NCI-H1092 treated with DMSO at 0.1 percent for 48 hours (cell line): ENCODE results near the gene OR52D1.

Source experiments
- DNase-seq: peaks from one replicate; lab custom pipeline; 2025; lab: John Stamatoyannopoulos, UW

The OR52D1 gene

DNA sequence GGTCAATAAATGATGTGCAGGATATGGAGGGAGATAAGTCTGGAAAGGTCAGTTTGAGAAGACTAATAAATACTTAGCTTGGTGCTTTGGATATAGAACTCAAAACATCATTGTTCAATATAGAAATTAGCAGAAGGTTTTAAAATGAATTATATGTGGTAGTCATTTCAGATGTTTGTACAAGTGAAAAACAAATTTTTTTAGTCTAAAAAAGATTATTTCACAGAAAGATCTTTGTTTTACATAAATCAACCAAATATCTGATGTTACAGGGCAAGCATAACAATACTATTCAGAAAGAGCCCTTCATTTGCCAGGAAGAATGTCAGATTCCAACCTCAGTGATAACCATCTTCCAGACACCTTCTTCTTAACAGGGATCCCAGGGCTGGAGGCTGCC, at the start of gene OR52D1:
Gene OR52D1, plus strand, starts transcription at position 301 of the 400 bp plus-strand sequence. Its CDS starts 22 bp downstream, at position 323.
- DNase-seq, result no peak

- no peak for DNase-seq
Observed at GRCh38 chr11:5441414-5441813, 47.1 kb upstream of the OR52D1 start, which contains the start of gene OR51I1. Gene OR51I1, minus strand, starts transcription at chr11:5441514. Its CDS starts 0 bp downstream, at chr11:5441514.

DNA sequence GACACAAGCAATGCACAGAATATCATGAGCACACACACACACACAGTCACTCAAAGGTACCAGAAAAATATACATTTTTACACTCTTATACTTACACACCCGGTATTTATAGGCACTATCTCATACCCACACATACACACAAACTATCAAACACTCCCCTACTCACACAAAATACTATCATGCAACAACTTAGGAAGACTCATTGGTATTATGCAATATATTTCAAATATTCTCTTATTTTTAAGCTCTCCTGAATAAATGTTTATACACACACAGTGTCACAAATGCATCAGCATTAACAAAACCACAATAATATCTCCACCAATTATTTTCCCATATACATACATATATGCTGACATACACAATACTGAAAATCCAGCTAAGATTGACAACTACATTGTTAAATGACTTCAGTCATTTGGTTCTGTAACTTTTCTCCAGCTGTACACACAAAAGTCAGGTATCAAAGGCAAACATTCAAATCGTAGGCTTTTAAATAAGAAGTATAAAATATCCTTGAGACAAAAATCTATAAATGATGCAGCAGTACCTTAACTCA, 44.6 kb upstream of the OR52D1 start:
- DNase-seq, result no peak

GRCh38 chr11:5449023-5449422, 39.5 kb upstream of the OR52D1 start, which contains the start of gene OR51I2:
Gene OR51I2, plus strand, starts transcription at chr11:5449323. Its CDS starts 4,166 bp downstream, at chr11:5453489.
- DNase-seq, result no peak

- DNase-seq, result no peak
Observed at GRCh38 chr11:5449432-5449831, 39.1 kb upstream of the OR52D1 start.

GRCh38 chr11:5460983-5461621, 27.4 kb upstream of the OR52D1 start:
- no peak for DNase-seq

DNA sequence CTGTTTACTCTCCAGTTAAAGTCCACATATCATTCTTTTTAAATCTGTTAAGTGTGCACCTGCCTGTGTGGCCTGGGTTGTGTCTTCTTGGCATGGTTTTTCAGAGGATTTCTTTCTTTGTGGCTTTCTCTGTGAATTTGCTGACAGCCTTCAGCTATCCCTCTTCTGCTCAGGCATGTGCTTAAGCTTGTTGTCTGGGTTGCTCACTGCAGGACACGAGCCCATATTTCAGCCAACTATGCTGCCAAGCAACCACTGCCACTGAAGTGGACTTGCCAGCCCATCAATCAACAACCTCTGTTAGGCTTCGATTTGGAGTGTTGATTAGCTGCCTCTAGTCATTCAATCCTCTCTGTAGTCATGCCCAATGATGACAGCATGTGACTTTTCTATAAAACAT, 21.0 kb upstream of the OR52D1 start:
- no peak for DNase-seq

DNA sequence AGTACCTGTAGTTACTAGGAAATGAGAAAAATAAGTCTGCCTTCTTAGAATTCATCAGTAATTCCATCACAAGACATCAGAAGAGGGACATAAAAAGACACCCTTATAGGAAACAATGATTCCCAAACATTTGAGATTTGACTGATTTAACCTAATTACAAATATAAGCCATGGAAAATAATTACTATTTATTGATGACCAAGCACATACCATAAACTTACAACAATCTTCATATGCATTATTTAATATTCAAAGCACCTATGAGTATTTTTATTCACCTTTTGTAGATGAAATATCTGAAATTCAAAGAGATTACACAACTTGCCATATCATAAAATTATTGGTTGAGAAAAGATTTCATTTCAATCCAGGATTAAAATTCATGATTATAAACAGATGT, 14.6 kb upstream of the OR52D1 start:
- no peak for DNase-seq

GRCh38 chr11:5476186-5476819, 12.2 kb upstream of the OR52D1 start:
- DNase-seq, result no peak

DNA sequence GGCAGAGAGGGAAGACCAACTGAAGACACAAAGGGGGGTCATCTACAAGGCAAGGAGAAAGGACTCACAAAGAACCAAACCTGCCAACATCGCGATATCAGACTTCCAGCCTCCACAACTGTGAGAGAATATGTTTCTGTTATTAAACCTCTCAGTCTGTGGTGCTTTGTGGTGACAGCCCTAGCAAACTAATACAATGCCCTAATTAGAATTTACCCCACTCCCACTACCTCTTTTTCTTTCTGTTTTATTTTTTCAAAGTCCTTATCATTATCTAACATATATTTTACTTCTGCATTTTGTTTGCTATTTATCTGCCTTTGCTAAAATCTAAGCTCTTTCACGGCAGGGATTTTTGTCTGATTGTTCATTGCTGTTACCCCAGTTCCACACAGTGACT, 2.5 kb upstream of the OR52D1 start:
- DNase-seq, result no peak

GRCh38 chr11:5486421-5486820, 2.1 kb upstream of the OR52D1 start:
- DNase-seq, result no peak

GRCh38 chr11:5488798-5489399, 414 bp downstream of the OR52D1 start:
- DNase-seq, result no peak

DNA sequence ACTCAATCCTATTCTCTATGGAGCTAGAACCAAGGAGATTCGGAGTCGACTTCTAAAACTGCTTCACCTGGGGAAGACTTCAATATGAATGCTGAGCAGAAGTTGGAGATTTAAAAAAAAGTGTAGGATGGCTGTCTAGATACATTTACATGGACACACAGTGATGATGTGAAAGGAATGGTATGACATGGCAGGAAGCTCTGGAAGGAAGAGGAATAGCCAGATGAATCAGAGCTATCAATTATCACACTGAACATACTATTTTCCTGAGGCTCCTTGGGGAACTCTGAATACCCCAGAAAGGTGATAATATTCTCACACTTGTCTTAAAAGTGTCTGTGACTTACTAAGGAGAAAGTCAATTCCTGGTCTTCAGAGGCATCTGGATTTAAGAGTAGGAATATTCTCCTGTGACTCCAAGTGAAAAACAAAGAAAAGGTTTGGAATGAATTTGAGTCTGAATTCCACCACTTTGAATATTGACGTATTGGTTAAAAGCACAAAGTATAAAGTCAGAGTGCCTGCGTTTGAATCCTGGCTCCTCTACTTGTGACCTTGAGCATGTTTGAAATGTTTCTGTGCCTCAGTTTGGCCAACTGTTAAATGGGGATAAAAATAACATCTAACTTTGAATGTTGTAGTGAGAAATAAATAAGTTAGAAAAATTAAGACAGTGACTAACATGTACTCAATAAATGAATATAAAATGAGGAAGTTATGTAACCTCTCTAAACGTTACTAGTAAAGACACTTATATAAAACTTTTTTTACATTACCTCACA, 1.3 kb downstream of the OR52D1 start:
- no peak for DNase-seq

GRCh38 chr11:5499671-5500070, 11.2 kb downstream of the OR52D1 start:
- no peak for DNase-seq

- no peak for DNase-seq
Observed at GRCh38 chr11:5500393-5500801, 11.9 kb downstream of the OR52D1 start.

GRCh38 chr11:5504403-5504921, 16.0 kb downstream of the OR52D1 start:
- no peak for DNase-seq

DNA sequence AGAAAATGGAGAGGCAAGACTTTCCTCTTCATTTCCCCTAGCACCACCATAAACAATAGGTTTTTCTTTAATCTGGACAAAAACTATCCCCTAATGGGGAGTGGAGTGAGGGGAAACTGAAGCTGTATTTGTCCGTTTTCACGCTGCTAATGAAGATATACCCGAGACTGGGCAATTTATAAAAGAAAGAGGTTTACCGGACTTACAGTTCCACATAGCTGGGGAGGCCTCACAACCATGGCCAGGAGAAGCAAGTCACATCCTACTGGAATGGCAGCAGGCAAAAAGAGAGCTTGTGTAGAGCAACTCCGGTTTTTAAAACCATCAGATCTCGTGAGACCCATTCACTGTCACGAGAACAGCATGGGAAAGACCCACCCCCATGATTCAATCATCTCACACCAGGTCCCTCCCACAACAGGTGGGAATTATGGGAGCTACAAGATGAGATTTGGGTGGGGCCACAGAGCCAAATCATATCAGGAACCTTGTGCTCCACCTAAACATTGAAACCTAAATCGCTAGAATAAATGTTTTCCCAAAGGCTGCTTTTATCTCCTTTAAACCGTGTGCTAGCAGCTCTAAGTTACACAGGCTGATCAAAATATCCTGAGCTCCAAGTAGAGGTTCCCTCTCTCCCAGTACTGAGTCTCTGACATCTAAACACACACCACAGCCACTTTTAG, 17.0 kb downstream of the OR52D1 start:
- DNase-seq, result no peak

DNA sequence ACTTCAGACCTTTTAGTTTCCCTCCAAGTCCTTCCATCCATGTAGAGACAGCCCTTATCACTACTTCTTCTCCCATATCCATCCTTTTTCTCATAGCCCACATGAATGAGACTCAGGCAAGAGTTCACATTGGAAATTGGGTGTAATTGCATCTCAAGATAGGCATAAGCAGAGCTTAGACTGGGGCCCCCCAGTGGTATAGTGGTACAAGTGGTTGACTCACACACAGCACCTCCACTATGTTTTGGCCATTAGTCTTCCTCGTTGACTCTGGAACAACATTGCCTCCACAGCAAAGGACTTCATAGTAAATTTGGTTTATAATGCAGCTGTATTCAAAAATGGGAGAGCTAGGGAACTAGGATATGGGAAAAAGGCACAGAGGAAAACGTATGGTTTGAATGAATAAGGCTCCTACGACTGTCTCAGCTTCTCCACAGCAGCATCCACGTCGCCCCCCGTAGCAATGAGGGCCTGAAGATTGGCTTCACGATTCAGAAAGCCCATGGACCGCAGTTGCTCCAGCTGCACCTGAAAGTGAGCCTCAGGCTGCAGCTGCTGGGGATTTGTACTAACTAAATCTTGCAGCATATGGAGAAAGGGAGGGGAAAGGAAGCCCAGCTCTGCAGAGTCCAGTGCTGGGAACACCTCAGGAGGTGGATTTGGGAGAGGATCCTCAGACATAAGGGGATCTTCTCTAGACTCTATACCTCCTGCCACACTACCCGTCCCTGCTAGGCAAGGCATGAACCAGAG, 18.9 kb downstream of the OR52D1 start:
- no peak for DNase-seq

GRCh38 chr11:5507933-5508305, 19.4 kb downstream of the OR52D1 start:
- DNase-seq, result no peak

GRCh38 chr11:5508605-5509004, 20.1 kb downstream of the OR52D1 start:
- DNase-seq, result no peak

DNA sequence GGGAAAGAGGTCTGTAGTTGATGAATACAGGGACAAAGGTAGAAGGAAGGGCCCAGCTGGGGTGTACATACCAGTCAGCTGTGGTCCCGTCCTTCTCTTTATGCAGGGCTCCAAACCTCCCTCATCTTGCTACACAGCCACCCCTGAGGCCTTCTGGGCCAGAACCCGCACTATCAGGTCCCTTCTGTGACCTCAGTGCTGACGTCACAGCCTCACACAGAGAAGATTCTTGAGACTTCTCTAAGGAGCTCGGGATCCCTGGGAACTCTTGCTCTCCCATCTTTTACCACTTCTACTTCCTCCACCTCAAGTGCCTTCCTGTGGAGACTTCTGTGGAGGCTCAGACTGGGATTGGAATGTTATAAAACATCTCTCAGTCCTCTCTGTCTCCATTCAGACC, 21.3 kb downstream of the OR52D1 start, which contains the start of gene UBQLN3:
Gene UBQLN3, minus strand, starts transcription at position 155 of the 400 bp plus-strand sequence. CDS start 399 bp downstream, outside the sequence.
- DNase-seq, result no peak
